A549 (cell line): ENCODE measurements around the gene MAP2K1.

ENCODE experiments used
- CTCF ChIP-seq: fragments of >200 bp; sonication (Bioruptor Twin); formaldehyde crosslinking; IDR thresholded peaks from 3 replicates; pipeline ENCODE4 v1.5.1; 2016
- EP300 ChIP-seq, 2 experiments: fragments of >200 bp; sonication (Bioruptor Twin); formaldehyde crosslinking; IDR thresholded peaks; 2 replicates in 1 of 2; 3 replicates in 1 of 2; pipeline ENCODE4 v1.6.1; 2016 to 2017

DNA sequence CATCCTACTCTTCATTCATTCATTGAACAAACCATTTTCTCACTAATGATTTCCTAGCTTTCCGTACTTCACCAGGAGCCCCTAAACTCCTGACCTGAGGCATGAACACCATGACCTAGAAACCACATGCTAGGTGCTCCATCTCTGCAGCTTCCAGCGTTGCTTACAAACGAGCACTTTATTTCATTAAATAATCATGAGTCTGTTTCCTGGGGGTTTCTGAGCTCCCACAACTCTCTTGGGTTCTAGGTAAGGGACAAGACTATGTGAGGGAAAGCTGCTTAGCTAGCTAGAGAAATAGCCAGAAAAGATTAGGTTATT is 1.3 kb downstream of the MAP2K1 start:
- TF ChIP-seq CTCF (no peak; the same call in 2 of the 3 replicates), EP300 (IDR thresholded peaks at IDR 0.05) (no peak)
